Measurements from ENCODE around the gene EDEM1.

The EDEM1 gene

GRCh38 chr3:5160940-5161858 is 26.3 kb upstream of the EDEM1 start:
- H3K9ac ChIP-seq, result no peak overlapping the region
- H3K4me1 ChIP-seq, result peaks cover 8% of the 10 kb centered on the region
- H3K27me3 ChIP-seq (ENCODE audit: control insufficient read depth, insufficient read depth, low read length), result no peaks in the 10 kb centered on the region
- no peak overlapping the region for H3K4me3 ChIP-seq (ENCODE audit: low read depth, low read length)
- H3K27ac ChIP-seq, result no peak overlapping the region
- no peak overlapping the region for H3K4me2 ChIP-seq (ENCODE audit: low read length)
- TF ChIP-seq, protein P1, sequence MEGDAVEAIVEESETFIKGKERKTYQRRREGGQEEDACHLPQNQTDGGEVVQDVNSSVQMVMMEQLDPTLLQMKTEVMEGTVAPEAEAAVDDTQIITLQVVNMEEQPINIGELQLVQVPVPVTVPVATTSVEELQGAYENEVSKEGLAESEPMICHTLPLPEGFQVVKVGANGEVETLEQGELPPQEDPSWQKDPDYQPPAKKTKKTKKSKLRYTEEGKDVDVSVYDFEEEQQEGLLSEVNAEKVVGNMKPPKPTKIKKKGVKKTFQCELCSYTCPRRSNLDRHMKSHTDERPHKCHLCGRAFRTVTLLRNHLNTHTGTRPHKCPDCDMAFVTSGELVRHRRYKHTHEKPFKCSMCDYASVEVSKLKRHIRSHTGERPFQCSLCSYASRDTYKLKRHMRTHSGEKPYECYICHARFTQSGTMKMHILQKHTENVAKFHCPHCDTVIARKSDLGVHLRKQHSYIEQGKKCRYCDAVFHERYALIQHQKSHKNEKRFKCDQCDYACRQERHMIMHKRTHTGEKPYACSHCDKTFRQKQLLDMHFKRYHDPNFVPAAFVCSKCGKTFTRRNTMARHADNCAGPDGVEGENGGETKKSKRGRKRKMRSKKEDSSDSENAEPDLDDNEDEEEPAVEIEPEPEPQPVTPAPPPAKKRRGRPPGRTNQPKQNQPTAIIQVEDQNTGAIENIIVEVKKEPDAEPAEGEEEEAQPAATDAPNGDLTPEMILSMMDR (IDR thresholded peaks at IDR 0.05), result no peak
- no peak overlapping the region for H2AFZ ChIP-seq
- no peaks in the 10 kb centered on the region for H3K9me3 ChIP-seq (ENCODE audit: control insufficient read depth, low read length)
- peaks cover 39% of the 10 kb centered on the region for H3K79me2 ChIP-seq
- no peaks in the 10 kb centered on the region for H3K36me3 ChIP-seq (ENCODE audit: control insufficient read depth, insufficient read depth, low read length)

GRCh38 chr3:5162102-5162501 is 25.4 kb upstream of the EDEM1 start:
- H2AFZ ChIP-seq, result no peak overlapping the region
- TF ChIP-seq, protein P1 (IDR thresholded peaks at IDR 0.05), result no peak
- H3K79me2 ChIP-seq, result peaks cover 31% of the 10 kb centered on the region
- no peaks in the 10 kb centered on the region for H3K27me3 ChIP-seq (ENCODE audit: control insufficient read depth, insufficient read depth, low read length)
- no peaks in the 10 kb centered on the region for H3K9me3 ChIP-seq (ENCODE audit: control insufficient read depth, low read length)
- no peaks in the 10 kb centered on the region for H3K36me3 ChIP-seq (ENCODE audit: control insufficient read depth, insufficient read depth, low read length)
- no peak overlapping the region for H3K27ac ChIP-seq
- no peak overlapping the region for H3K4me2 ChIP-seq (ENCODE audit: low read length)
- no peak overlapping the region for H3K4me3 ChIP-seq (ENCODE audit: low read depth, low read length)
- H3K9ac ChIP-seq, result no peak overlapping the region
- peaks cover 8% of the 10 kb centered on the region for H3K4me1 ChIP-seq

GRCh38 chr3:5165698-5166097 is 21.8 kb upstream of the EDEM1 start:
- Histone ChIP-seq H3K27ac (no peak overlapping the region), H3K4me3 (ENCODE audit: low read depth, low read length) (no peak overlapping the region), H3K4me2 (ENCODE audit: low read length) (no peak overlapping the region), H3K9me3 (ENCODE audit: control insufficient read depth, low read length) (no peaks in the 10 kb centered on the region), H3K4me1 (peaks cover 8% of the 10 kb centered on the region), H3K9ac (no peak overlapping the region), H2AFZ (no peak overlapping the region), H3K79me2 (peaks cover 15% of the 10 kb centered on the region), H3K27me3 (ENCODE audit: control insufficient read depth, insufficient read depth, low read length) (no peaks in the 10 kb centered on the region), H3K36me3 (ENCODE audit: control insufficient read depth, insufficient read depth, low read length) (no peaks in the 10 kb centered on the region)
- TF ChIP-seq, protein P1 (IDR thresholded peaks at IDR 0.05), result no peak

- Histone ChIP-seq H3K9ac (no peak overlapping the region), H3K27me3 (ENCODE audit: control insufficient read depth, insufficient read depth, low read length) (no peaks in the 10 kb centered on the region), H3K4me3 (ENCODE audit: low read depth, low read length) (no peak overlapping the region), H3K9me3 (ENCODE audit: control insufficient read depth, low read length) (no peaks in the 10 kb centered on the region), H2AFZ (no peak overlapping the region), H3K27ac (no peak overlapping the region), H3K79me2 (peaks cover 8% of the 10 kb centered on the region), H3K36me3 (ENCODE audit: control insufficient read depth, insufficient read depth, low read length) (no peaks in the 10 kb centered on the region), H3K4me2 (ENCODE audit: low read length) (no peak overlapping the region), H3K4me1 (peaks cover 4% of the 10 kb centered on the region)
- TF ChIP-seq, protein P1 (IDR thresholded peaks at IDR 0.05), result no peak
These were observed 20.7 kb upstream of the EDEM1 start for GRCh38 chr3:5166846-5167245.

DNA sequence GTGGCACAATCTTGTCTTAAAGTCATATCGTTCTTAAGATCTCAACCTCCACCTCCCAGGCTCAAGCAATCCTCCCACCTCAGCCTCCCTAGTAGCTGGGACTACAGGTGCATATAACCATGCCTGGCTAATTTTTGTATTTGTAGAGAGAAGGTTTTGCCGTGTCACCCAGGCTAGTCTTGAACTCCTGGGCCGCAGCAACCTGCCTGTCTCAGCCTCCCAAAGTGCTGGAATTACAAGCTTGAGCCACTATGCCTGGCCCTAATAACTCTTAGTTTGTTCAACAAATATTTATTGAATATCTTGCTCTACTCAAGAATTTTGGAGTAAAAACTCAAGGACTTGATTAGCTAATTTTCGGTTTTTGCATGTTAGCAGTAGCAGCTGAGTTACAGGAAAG is 19.4 kb upstream of the EDEM1 start:
- Histone ChIP-seq H3K27me3 (ENCODE audit: control insufficient read depth, insufficient read depth, low read length) (no peaks in the 10 kb centered on the region), H3K79me2 (peaks cover 5% of the 10 kb centered on the region), H3K9ac (no peak overlapping the region), H3K4me2 (ENCODE audit: low read length) (no peak overlapping the region), H2AFZ (no peak overlapping the region), H3K9me3 (ENCODE audit: control insufficient read depth, low read length) (no peaks in the 10 kb centered on the region), H3K4me3 (ENCODE audit: low read depth, low read length) (no peak overlapping the region), H3K4me1 (no peaks in the 10 kb centered on the region), H3K36me3 (ENCODE audit: control insufficient read depth, insufficient read depth, low read length) (no peaks in the 10 kb centered on the region), H3K27ac (no peak overlapping the region)
- TF ChIP-seq, protein P1 (IDR thresholded peaks at IDR 0.05), result no peak

Data from parathyroid adenoma (tissue), 2 donors.